HG03066 (cell line): ENCODE data around the gene ZNF593OS.

Source experiments
- ATAC-seq: cut with Tn5 transposase; IDR thresholded peaks from one replicate; pipeline ENCODE4 v1.9.1; 2021; ENCODE audit warnings: low read depth; ENCODE audit not compliant: unreplicated experiment

Gene ZNF593OS

DNA sequence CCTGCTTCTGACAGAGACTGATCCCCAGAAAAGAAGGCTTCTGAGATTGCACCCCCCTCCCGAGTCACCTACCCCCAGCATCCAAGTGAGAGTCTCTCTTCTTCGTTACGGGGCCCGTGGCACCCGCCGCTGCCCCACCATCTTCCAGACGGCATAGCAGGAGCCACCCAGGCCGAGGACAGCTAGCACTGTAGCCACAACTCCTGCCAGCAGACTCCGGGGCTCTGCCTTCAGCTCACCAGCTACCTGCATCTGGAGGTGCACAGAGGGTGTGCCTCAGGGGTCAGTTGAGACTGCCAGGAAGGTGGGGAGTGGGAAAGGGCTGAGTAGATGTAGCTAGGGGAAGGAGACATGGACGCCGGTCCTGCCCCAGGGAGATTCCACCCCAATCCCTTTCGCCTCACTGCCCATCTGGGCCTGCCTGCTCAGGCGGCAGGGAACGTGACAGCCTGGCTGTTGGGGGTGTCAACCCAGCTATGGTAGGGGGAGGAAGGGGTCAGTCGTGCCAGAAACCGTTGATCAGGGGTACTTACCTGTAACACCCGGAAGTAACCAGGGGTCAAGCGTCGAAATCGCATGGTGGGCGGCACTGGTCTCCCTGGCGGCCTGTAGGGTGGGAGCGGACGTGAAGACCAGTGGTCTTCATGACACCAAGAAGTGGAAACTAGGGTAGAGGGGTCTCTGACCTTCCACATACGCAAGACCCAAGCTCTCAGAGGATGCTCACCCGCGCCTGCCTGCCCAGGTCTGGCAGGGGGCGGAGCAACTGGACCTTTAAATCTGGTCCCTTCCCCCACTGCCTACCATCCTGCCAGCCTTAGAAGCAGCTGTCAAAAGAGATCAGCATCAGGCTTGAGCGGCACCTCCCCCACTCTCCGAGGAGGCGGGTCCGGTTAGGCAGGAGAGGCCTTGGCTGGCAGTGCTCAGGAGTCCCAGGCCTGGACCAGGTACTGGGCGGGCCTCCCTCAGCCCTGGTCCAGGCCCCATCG lies at the start of gene ZNF593OS:
ZNF593OS (minus strand) TSS at position 749 of the 989 bp plus-strand sequence; CDS start at position 578, 171 bp downstream.
- no peak for ATAC-seq

- no peak for ATAC-seq
Measured at GRCh38 chr1:26221094-26221493, 49.5 kb upstream of the ZNF593OS start.

DNA sequence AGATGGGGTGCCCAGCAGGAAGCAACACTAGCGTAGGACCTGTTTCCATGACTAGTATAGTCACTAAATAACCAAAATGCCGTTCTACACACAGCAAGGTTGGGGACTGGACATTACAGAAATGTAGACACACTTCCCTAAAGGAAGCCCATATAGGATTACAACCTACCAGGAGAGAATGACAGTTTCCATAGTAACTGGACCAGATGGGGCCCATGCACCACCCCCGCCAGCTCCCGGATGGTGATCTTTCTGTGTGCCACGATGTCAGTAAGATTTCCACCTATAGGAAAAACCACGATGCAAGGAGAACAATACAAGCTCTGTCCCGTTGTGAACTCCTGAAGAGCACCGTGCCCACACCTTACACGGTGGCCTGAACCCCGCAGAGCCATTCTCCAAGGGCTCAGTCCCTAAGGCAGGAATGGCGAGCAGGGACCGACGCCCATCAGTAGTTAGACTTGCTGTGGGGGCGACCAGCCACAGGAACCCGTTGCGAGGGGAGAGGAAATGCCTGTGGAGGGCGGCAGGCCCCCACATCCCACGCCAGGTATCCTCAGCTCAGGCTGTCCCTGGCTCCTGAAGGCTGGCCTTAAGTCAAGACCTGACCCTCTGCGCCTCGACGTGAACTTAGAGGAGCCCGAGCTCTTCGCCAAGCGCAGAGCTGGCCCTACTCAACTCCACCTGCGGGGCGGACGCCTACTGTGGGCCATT lies 48.7 kb upstream of the ZNF593OS start:
- ATAC-seq: no peak

GRCh38 chr1:26218906-26219494 lies 47.4 kb upstream of the ZNF593OS start:
- ATAC-seq: no peak

DNA sequence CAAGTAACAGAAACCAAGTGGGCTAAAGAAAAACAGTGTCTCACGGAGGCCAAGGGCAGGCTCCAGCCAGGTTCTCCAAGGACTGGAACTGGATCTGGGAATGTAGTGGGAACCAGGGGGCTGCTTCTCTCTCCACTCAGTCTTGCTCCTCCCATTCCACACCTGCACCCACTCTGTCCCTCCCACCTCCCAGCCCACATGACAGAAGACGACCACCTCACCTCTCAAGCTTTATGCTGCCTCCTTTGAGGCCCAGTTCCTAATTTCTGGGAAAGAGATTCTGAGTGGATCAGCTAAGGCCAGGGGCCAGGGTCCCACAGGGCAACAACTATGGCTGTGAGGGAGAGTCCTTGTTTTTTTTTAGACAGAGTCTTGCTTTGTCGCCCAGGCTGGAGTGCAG lies 43.6 kb upstream of the ZNF593OS start:
- ATAC-seq: no peak

DNA sequence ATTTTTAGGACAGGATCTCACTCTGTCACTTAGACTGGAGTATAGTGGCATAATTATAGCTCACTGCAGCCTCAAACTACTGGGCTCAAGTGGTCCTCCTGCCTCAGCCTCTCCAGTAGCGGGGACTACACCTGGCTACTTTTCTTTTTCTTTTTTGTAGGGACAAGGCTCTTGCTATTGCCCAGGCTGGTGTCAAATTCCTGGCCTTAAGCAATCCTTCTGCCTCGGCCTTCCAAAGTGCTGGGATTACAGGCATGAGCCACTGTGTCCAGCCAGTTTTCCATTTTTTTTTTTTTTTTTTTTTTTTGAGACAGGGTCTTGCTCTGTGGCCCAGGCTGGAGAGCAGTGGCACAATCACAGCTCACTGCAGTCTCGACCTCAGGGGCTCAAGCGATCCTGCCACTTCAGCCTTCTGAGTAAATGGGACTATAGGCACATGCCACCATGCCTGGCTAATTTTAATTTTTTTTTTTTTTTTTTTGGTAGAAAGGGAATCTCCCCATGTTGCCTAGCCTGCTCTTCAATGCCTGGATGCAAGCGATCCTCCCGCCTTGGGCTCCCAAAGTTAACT lies 41.8 kb upstream of the ZNF593OS start:
- ATAC-seq: no peak

- no peak for ATAC-seq
Measured at GRCh38 chr1:26212726-26213125, 41.1 kb upstream of the ZNF593OS start.

GRCh38 chr1:26210147-26210870 lies 38.7 kb upstream of the ZNF593OS start:
- no peak for ATAC-seq

DNA sequence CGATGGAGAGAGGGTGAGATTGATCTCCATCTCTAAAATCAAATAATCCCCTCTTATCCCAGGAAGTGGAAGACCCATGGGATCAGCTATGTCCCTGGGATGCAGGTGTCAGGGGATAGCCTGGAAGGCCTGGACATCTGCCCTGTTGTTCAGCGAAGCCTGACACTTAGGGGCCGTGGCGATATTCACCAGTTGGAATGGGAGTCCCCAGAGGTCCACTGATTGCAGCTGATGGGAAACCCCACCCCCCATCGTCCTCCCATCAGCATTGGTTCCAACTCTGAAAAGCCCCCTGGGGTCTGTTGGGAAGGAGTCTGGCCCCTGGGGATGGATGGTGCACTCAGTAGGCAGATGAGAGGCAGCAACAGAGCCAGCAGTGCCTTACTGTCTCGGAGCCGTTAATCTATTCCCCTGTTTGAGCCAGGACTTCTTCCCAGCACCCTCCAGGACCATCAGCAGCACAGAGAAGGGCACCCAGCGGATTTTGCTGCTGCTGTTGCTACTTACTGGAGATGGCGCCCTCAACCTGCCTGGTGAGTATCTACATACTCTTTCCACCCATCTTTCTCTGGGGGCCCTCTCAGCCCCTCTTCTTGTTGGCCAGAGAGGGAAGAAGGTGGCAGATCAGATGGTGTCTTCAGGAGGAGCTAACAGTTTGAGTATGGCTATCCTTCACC lies 32.1 kb upstream of the ZNF593OS start:
- no peak for ATAC-seq

DNA sequence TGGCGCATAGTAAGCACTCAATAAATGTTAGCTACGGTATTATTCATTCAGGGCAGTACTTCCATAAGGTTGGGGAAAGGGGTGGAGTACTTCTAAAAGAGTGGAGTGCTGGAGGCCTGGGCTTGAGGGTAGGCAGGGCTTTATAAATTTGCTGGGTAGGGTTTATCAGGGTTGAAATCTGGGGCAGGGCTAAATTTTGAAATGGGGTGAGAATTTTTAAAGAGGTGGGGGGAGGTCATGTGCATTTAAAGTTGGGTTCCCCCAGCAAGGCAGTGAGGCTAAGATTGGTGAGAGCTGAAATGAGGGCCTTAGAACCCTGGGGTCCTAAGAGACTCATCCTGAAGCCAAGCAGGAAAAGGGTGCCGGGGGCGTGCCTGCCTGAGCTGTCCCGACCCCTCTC lies 28.8 kb upstream of the ZNF593OS start:
- no peak for ATAC-seq

DNA sequence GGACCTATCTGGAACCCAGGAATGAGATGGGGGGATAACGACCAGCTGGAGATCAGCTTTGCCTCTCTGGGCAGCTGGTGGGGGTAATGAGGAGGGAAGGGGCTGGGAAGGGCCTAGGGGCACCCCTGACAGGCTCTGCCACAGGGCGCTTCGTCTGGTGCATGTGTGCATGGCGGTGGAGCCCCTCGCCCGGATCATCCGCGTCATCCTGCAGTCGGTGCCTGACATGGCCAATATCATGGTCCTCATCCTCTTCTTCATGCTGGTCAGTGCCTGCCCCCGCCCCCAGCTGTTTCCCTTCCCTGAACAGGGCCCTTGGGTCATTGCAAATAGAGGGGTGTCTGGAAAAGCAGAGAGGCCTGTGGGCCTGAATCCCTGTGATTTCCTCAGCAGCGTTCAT lies 26.2 kb upstream of the ZNF593OS start:
- ATAC-seq: no peak

GRCh38 chr1:26197301-26197700 lies 25.7 kb upstream of the ZNF593OS start:
- ATAC-seq: no peak

DNA sequence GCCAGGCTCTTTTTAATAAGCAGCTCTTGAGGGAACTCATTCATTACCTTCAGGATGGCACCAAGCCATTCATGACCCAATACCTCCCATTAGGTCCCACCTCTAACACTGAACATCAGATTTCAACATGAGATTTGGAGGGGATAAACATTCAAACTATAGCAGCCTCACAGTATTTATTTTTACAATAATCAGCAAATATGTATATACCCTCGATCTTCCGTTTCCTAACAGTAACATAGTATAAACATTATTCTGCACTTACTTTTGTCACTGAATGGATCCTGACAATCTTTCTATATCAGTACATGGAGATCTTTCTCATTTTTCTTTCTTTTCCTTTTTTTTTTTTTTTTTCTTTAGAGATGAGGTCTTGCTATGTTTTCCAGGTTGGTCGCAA lies 24.2 kb upstream of the ZNF593OS start:
- no peak for ATAC-seq

- ATAC-seq: no peak
Measured at GRCh38 chr1:26191739-26192138, 20.1 kb upstream of the ZNF593OS start.

DNA sequence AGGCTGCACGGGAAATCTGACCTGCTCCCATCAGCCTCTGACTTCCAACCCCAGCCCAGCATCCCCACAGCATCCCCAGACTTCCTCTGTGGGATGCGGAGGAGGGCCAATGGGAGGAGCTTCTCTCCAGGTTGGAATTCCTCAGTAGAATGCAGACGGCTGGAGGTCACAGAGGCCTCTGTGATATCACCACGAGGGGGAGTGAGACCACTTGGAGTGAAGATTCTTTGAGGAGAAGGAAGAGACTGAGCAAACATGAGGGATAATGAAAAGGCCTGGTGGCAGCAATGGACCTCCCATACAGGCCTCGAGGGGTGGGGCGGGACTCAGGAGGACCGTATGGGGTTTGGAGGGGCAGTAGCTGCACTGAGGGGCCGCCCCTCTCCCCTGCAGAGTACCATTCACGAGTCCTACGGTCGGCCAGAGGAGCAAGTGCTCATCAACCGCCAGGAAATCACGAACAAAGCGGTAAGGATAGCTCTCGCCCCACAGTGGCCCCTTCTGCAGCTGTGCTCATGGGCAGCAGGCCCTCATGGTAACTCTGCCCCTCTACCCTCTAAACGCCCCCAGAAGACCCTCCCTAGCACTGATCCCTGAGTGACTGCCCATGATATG lies 18.8 kb upstream of the ZNF593OS start, which contains the start of gene CATSPER4:
CATSPER4 (plus strand) TSS at position 230 of the 615 bp plus-strand sequence; CDS start at position 256, 26 bp downstream.
- no peak for ATAC-seq

DNA sequence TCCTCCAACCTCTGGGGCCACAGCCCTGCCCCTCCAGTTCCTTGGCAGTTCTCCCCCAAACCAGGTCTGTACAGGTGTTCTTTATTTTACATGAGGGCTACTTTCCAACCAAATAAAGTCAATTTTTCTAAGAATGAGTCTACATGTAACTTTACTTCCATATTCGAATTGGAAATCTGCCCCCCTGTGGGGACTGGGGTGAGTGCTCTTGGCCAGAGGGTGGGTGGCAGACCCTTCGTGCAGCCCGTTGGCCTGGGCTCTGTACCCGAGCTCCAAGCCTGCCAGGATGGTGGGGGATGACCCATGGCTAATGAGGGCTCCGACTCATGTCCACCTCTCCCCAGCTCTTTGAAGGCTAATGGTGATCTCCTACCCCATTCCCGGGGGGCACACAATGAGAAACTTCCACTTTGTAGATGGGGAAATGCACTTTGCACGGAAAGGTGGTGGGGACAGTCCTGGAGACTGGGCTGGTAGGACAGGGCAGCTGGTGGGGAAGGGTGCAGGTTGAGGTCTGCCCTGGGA lies 18.2 kb upstream of the ZNF593OS start:
- no peak for ATAC-seq

DNA sequence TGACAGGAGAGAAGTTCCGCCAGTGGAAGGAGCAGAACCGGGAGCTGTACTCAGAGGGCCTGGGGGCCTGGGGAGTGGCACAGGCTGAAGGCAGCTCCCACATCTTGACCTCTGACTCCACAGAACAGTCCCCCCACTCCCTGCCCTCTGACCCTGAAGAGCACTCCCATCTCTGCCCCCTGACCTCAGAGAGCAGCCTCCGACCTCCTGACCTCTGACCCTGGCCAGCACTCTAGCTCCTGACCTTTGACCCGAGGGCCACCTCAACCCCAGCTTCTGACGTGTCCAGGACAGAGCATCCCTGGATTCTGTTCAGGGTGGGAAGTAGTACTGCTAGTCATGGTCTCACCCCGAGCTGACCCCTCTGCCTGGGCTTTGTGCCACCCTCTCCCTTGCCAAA lies 17.7 kb upstream of the ZNF593OS start:
- ATAC-seq: no peak

DNA sequence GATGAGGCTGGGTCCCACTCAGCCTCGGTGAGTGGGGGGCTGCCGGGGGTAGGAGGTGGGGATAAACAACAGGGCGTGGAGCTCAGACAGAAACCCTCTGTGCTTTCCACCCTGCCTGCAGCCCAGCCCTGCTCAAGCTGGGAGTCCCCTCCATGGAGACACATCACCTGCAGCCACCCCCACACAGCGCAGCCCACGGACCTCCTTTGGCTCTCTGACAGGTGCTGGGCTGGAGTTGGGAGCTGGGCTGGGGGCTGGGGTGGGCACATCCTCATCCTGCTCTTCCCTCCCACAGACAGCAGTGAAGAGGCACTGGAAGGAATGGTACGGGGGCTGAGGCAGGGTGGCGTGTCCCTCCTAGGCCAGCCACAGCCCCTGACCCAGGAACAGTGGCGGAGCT lies 16.8 kb upstream of the ZNF593OS start:
- no peak for ATAC-seq

GRCh38 chr1:26187882-26188281 lies 16.2 kb upstream of the ZNF593OS start:
- ATAC-seq: no peak
